Islet of Langerhans (tissue), 1 donor: ENCODE data around the gene NLGN1.
"Not testable (repeated sequence)": the region's sequence is repeated elsewhere in the genome, so short reads cannot be mapped to it uniquely, and the experiment has no call there.

Source experiments
- FAIRE-seq: peaks from one replicate; lab custom pipeline; 2011; peaks lifted over from hg19 to GRCh38; lab: Jason Lieb, UNC

Gene NLGN1

DNA sequence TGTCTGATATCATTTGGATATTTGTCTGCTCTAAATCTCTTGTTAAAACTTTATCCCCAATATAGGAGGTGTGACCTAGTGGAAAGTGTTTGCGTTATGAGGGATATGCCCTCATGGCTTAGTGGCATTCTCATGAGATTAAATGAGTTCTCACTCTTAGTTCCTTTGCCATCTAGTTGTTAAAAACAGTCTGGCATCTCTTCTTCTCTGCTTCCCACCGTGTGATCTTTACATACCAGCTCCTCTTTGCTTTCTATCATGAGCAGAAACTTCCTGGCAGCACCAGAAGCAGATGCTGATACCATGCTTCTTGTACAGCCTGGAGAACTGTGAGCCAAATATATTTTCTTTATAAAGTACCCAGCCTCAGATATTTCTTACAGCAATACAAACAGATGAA is 33.0 kb downstream of the NLGN1 start:
- FAIRE-seq = no peak

- FAIRE-seq = no peak
Measured at GRCh38 chr3:173439004-173439403, 41.5 kb downstream of the NLGN1 start.

DNA sequence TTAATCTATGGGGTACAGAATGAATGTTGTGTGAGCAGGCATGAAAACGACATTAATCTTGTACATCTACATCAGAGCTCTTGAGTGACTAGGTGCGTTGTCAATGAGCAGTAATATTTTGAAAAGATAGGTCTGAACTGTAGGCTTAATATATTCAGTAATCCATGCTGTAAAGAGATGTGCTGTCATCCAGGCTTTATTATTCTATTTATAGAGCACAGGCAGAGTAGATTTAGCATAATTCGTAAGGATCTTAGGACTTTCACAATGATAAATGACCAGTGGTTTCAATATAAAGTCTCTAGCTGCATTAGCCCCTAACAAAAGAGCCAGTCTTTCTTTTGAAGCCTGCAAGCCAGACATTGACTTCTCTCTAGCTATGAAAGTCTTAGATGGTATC is 43.0 kb downstream of the NLGN1 start:
- no peak for FAIRE-seq

- not testable (repeated sequence) for FAIRE-seq
Measured at GRCh38 chr3:173451561-173451960, 54.0 kb downstream of the NLGN1 start.

GRCh38 chr3:173463250-173463649 is 65.7 kb downstream of the NLGN1 start:
- FAIRE-seq = no peak

GRCh38 chr3:173465112-173465511 is 67.6 kb downstream of the NLGN1 start:
- no peak for FAIRE-seq

GRCh38 chr3:173465898-173466678 is 68.5 kb downstream of the NLGN1 start:
- FAIRE-seq = no peak

- no peak for FAIRE-seq
Measured at GRCh38 chr3:173467501-173467900, 70.0 kb downstream of the NLGN1 start.

DNA sequence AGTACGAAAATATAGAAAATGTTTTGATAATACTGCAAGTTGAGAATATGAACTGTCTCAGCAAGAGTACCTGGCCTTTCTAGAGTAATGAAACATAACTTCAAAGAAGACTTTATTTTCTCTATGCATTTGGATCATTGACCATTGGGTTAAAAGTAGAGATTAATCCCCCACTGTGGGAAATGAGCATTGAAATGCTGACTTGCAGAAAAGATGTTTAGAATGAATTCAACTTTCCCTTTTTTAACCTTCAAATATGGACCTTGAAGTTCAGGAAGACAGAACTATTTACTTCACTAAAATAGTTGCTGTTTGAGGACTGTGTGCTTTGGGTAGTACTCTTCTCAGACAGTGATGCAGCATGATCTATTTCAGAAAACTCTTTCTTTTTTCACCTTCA is 75.7 kb downstream of the NLGN1 start:
- no peak for FAIRE-seq

- FAIRE-seq = no peak
Measured at GRCh38 chr3:173479301-173479700, 81.8 kb downstream of the NLGN1 start.

- peak; percentile 55 for FAIRE-seq
Measured at GRCh38 chr3:173501931-173502489, 104.5 kb downstream of the NLGN1 start.

- peak; percentile 78 for FAIRE-seq
Measured at GRCh38 chr3:173502983-173503568, 105.5 kb downstream of the NLGN1 start.

GRCh38 chr3:173510565-173510964 is 113.0 kb downstream of the NLGN1 start:
- no peak for FAIRE-seq

- FAIRE-seq = no peak
Measured at GRCh38 chr3:173513123-173513522, 115.6 kb downstream of the NLGN1 start.

DNA sequence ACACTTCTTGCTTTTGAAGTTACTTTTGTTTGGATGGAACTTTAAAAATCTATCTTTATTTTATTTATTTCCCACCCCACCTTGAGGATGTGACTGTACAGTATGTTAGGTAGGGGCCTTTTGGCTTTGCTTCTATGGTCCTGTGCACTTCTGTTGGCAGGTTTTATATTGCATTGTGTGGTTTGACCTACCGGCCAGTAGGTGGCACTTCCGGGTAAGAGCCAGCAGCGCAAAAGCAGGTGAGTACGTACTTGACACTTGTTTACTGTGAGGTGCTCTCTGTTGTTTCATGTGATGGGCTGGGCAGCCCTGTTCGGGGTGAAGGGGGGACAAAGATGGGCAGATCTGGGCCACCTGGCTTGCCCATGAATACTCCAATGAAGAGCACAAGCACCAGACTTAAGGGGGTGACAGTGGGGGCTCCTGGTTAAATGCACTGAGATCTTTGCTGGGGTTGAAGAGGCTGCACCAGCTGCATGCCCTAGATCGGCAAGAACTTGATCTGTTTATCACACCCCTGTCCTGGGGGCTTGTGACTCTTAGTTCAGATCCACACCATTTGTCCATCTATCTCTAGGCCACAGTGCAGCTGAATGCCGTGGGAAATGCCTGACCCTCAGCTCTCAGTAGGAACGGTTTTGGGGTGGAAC is 131.6 kb downstream of the NLGN1 start:
- no peak for FAIRE-seq

DNA sequence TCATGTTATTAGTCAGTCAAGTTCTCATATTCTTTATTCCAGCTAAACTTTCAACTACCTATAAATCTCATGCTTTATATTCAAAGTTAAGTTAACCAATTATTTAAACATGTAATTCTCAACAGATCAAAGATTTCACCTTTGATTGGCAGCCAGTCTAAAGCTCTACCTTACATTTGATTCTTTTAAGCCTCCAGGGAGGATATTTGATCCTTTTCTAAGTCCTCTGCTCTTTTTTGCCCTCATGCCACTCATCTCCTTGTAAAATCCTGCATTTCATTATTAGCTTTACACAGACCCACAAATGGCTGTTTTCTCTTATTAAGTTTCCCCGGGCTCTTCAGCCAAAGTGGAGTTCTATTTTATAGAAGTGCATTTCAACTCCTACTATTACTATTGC is 134.1 kb downstream of the NLGN1 start:
- FAIRE-seq = no peak

GRCh38 chr3:173538410-173538809 is 140.9 kb downstream of the NLGN1 start:
- FAIRE-seq = no peak

- not testable (repeated sequence) for FAIRE-seq
Measured at GRCh38 chr3:173545590-173545989, 148.0 kb downstream of the NLGN1 start.

DNA sequence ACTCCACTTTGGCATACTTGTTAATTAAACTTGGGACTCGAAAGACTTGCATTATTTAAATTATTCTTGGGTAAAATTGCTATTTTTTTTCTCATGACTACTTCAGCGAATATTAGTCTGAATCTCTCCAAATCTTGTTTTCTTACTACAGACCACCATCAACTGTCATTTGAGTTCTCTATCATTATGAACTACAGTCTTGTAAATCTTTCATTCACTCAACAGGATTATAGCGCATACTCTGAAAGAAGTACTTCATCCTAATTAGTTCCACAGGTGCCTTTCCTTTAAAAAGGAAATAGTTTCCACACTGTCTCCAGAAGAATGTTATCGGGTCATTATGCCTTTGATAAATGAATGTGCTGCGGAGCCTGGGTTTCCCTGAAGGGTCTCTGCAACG is 149.5 kb downstream of the NLGN1 start:
- FAIRE-seq = no peak

DNA sequence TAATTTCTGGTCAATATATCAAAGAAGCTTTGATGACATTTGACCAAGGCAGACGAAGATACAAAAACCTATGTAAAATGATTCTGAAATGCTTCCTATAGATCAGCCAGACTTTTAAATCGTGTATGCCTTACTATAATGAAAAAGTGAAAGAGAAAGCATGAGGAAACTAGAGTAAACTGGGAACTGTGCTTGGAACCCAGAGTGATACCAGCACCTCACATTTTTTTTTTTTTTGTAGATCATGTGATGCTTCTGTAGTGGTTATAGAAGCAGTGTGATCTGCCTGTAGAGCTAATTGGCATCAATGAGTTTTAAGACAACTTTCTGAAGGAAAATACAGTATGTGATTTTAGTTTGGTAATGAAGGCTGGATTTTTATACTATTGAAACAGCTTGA is 150.7 kb downstream of the NLGN1 start:
- FAIRE-seq = no peak

DNA sequence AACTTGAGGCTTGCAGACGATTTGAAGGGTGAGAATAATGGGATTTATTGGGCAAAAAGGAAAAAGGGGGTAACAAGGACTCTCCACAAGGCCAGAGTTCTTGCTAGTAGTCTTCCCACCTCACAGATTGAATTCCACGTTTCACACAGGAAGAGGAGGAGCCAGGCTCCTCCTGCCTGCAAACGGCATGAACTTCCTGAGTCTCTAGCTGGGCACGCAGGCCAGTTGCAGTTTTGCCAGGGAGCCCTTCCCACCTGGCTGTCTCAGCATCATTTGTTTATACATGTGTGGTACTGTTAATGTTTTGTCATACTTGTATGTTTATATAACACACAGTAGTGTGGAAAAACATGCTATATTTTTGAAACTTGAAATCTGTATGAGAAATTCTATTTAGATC is 155.0 kb downstream of the NLGN1 start:
- no peak for FAIRE-seq

GRCh38 chr3:173553635-173554280 is 156.2 kb downstream of the NLGN1 start:
- FAIRE-seq = peak; percentile 90

DNA sequence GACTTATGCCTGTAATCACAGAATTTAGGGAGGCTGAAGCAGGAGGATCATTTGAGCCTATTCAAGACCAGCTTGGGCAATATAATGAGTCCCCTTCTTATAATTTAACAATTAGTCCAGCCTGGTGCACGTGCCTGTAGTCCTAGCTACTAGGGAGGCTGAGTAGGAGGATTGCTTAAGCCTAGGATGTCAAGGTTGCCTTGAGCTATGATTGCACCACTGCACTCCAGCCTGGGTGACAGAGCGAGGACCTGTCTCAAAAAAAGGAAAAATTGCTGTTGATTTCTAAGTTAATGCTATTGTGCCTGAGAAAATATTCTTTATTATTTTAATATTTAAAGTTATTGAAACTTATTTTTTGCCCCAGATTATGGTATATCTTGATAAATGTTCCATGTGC is 159.0 kb downstream of the NLGN1 start:
- no peak for FAIRE-seq
